ENCODE data around the gene MYCL.
"Not testable (repeated sequence)": the region's sequence is repeated elsewhere in the genome, so short reads cannot be mapped to it uniquely, and the experiment has no call there.

MYCL gene

DNA sequence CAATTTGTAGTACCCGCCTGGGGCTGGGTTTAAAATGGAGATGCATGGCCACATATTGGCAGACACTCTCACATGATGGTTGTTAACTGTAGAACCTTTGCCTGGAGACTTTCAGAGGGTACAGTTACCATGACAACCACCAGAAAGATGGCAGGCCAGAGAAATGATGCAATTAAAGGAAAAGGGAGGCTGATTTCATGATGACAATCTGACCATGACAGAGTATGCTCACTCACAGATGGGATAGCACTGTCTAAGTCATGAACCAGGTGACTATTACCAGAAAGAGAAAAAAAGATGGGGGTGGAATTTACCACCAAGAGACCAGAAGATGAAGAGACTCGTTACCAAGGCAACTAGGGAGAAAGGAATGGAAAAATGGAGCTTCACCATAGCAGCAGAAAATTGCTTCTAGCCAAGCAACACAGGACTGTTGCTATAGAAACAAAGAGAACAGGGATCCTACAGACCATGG, 14.9 kb downstream of the MYCL start:
- no peak for DNase-seq

DNA sequence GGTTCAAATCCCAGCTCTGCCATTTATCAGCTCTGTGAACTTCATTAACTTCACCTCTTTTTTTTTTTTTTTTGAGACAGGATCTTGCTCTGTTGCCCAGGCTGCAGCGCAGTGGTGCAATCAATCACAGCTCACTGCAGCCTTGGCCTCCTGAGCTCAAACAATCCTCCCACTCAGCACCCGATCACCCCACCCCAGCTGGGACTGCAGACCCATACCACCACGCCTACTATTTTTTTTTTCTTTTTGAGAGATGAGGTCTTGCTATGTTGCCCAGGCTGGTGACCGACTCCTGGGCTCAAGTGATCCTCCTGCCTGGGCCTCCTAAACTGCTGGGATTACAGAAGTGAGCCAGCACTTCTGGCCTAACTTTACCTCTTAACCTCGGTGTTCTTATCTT, 16.2 kb downstream of the MYCL start:
- no peak for DNase-seq

DNA sequence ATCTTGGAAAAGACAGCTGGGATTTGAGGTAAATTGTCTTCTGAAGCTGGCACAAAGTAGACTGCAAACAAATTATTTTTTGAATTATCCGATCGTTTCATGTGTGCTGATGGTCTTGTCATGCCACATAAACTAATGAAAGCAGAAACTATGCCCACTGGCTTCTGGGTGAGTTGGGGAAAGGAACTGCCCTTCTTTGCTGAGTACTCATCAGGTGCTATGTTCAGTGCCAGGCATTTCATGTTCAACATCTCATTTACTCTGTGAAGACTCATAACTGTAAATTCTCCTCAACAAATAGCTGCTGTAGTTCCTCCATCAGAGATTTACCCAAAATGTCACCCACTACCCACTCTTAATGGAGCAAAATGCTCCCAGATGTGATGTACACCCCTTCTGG, 19.6 kb downstream of the MYCL start:
- DNase-seq, result no peak

DNA sequence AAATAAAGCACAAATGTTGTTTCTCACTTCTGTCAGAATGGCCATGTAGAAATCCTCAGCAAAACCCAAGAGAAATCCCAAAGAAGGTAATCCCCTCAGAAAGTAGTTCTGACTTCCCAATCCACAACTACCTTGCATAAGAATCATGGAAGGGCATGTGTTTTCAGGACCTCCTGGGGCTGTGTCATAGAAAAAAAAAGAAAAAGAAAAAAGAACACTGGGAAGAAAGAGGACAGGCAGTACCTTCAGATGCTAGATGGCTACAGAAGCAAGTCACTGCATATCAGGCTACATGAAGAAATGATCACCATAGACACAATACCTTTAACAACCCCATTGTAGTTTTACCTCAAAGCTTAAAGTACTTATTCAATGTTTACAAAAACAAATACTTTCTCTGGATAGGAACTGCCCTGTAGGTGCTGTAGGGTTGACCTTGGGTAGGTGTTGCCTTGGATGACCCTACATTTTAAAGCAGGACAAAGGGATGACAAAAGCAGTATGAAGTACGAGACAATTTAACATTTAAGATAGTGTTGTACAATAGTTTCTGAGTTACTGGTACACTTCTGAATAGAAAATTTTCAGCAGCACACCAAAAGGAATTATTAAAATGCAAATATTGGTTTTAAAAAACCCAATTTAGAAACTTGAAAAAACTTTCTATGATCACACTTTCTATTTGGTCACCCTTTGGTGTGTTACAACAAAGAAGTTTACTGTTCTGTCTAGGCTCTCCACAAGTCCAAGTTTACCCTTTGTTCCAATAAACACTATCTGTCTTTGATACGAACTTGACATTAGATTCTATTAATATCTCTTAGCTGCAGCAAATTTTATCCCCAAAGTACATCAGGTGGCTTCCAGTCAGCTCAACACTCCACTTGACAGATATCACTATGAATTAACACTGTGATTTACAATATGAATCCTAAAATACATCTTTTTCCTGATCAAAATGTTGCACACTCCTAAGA, 23.4 kb downstream of the MYCL start:
- DNase-seq, result no peak

DNA sequence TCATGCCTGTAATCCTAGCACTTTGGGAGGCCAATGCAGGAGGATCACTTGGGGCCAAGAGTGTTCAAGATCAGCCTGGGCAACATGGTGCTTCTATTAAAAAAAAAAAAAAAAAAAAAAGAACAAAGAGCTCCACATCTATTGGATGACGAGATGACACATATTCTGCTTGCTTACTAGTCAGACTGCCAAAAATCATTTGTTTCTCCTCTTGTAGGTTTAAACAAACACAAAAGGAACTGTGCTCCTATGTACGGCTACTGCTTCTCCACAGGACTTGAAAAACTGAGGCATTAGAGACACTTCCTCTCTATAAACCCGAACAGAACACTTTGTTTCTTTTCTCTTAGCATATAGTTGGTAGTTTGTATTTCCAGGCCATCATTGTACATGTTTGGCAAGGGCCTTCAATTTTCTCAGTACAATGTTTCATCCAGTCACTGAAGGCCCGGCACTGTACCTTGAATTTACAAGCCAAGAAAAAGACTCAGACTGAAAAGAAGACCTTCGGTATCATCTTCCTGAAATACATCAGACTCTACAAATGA, 24.4 kb downstream of the MYCL start:
- DNase-seq, result no peak

DNA sequence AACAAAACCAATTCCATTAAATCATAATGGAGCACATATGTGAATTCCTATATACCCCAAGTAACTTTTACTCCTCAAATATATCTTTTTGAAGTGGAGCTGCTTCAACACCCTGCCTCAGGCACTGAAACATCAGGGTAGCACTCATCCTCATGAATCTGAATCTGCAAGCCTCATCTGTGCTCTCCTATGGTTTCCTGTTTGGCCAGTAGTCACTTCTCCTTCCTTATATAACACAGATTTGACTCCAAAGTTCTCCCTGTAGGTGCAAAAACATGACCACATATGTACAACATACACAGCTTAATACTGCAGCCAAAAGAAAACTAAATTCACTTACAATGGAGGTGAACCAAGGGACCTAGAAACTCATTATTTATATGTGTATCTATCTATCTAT, 25.6 kb downstream of the MYCL start:
- DNase-seq, result no peak

DNA sequence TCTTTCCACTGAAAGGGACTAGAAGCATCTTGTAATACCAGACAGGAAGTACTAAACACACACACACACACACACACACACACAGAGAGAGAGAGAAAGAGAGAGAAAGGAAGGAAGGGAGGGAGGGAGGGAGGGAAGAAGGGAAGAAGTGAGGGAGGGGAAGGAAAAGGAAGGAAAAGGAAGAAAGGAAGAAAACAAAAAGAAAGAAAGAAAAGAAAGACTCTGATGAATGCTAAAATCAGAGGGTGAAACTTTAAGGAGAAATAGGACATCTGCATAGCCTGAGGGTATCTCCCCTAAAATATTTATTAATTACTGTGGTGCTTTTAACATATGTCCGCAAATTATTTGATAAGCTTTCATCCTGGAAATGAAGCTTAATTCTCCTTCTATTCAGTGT, 29.0 kb downstream of the MYCL start:
- no peak for DNase-seq

DNA sequence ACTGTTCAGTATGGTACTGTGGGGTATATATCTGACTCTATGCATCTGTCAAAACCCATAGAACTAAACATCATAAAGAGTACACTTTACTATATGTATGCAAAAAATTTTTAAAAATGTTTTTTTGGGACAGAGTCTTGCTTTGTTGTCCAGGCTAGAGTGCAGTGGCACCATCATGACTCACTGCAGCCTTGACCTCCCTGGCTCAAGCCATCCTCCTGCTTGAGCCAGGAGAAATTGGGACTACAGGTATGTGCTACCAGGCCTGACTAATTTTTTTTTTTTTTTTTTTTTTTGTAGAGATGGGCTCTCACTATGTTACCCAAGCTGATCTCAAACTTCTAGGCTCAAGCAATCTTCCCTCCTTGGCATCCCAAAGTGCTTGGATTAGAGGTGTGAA, 29.9 kb downstream of the MYCL start:
- no peak for DNase-seq

DNA sequence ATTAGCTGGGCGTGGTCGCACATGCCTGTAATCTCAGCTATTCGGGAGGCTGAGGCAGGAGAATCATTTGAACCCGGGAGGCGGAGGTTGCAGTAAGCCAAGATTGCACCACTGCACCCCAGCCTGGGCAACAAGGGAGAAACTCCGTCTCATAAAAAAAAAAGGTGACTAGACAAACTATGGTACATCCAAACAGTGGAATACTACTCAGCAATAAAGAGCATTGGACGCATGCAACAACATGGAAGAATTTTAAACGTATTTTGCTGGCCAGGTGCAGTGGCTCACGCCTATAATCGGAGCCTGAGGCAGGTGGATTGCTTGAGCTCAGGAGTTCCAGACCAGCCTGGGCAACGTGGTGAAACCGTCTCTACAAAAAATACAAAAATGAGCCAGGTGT, 30.7 kb downstream of the MYCL start:
- not testable (repeated sequence) for DNase-seq

DNA sequence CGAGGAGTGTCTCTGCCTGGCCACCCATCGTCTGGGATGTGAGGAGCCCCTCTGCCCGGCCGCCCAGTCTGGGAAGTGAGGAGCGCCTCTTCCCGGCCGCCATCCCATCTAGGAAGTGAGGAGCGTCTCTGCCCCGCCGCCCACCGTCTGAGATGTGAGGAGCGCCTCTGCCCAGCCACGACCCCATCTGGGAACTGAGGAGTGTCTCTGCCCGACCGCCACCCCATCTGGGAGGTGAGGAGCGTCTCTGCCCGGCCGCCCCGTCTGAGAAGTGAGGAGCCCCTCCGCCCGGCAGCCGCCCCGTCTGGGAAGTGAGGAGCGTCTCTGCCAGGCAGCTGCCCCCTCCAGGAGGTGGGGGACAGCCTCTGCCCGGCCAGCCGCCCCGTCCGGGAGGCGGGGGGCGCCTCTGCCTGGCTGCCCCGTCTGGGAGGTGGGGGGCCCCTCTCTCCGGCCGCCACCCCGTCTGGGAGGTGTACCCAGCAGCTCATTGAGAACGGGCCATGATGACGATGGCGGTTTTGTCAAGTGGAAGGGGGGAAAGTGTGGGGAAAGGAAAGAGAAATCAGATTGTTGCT, 32.1 kb downstream of the MYCL start:
- not testable (repeated sequence) for DNase-seq

DNA sequence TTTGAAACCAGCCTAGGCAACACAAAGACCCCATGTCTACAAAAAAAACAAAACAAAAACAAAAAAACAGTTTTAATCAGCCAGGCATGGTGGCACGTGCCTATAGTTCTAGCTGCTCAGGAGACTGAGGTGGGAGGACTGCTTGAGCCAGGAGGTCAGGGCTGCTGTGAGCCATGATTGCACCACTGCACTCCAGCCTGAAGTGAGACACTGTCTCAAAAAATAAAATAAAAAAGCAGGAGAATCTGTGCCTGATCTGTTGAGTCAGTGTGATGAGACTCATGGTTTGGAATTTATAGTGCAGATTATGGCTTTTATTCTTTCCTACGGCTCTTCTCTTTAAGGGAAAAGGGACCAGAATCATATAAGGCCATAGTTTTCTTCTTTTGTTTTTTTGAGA, 35.0 kb downstream of the MYCL start:
- DNase-seq, result no peak

DNA sequence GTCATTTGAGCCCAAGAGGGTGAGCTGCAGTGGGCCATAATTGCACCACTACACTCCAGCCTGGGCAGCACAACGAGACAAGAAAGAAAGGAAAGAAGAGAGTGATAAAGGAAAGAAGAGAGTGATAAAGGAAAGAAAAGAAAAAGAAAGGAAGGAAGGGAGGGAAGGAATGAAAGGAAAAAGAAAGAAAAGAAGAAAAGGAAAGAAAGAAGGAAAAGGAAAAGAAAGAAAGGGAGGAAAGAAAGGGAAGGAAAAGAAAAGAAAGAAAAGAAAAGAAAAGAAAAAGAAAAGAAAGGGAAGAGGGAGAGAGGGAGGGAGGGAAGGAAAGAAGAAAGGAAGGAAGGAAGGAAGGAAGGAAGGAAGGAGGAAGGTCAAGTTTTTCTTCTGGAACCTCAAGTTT, 36.0 kb downstream of the MYCL start:
- DNase-seq, result no peak

DNA sequence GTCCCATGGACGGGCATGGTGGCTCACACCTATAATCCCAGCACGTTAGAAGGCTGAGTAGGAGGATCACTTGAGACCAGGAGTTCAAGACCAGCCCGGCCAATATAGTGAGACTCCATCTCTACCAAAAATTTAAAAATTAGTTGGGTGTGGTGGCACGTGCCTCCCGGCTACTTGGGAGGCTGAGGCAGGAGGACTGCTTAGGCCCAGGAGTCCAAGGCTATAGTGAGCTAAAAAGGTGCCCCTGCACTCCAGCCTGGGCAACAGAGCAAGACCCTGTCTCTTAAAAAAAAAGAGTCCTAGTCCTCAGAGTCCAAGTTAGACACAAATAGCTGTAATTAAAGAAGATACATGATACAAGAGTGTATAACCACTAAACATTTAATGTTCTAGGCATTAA, 38.5 kb downstream of the MYCL start:
- no peak for DNase-seq

DNA sequence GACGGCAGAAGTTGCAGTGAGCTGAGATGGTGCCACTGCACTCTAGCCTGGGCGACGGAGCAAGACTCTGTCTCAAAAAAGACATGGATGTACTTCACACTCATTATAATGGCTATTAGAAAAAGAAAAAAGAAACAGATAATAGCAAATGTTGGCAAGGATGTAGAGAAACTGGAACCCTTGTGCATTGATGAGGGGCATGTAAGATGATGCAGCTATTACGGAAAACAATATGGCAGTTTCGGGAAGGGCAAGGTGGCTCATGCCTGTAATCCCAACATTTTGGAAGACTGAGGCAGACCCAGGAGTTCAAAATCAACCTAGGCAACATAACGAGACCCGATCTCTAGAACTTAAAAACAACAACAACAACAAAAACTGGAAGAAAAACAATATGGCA, 40.7 kb downstream of the MYCL start:
- no peak for DNase-seq

DNA sequence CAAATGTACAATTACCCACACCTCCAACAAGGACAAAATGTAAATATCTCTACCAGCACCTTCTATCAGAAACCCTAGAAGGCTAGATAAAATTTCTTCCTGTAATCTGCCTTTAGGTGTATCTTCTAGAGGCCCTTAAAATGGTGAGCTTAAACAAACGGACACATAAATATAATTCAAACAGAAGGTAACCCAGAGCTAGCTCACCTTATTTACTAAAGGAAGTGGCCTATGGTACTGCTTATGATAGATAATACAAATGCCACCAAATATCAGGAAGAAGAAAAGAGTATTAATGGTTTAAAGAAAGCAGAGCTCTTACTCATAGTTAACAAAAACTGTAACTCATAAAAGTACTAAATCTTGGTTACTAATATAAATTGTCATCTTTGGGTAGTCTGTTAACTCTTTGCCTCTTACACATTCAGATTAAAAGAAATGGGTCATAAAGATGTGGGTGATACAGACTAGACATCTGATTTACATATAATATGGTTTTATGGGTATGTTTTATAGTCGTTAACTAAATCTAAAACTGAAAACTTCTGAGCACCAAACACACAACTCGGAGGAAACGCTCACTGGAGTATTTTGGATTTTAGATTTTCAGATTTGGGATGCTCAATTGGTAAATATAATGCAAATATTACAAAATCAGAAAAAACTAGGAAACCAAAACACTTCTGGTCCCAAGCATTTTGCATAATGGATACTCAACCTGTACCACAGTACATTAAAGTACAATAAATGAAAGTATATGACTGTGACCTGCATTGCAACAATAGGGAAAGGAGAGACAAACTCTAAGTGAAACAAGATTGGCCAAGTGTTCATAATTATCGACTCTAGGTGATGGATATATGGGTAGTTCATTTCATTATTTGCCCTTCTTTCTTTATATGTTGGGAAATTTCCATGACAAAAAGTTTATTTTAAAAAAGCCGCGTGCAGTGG, 41.6 kb downstream of the MYCL start:
- no peak for DNase-seq

DNA sequence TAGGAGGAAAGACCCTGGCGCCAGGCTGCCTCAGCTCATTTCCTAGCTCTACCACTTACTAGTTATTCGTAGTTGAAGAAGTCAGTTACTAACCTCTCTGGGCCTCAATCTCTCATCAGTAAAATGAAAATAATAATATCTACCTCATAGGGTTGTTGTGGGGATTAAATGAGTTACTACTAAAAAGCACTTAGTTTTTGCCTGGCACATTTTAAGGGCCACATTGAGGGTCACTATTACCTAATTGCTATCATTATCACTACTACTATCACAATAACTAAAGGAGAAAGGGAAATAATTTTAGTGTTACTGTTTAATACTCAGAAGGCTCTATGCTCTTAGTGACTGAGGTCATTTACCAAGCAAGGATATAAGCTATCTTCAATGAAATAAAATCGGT, 43.4 kb downstream of the MYCL start:
- DNase-seq, result no peak

DNA sequence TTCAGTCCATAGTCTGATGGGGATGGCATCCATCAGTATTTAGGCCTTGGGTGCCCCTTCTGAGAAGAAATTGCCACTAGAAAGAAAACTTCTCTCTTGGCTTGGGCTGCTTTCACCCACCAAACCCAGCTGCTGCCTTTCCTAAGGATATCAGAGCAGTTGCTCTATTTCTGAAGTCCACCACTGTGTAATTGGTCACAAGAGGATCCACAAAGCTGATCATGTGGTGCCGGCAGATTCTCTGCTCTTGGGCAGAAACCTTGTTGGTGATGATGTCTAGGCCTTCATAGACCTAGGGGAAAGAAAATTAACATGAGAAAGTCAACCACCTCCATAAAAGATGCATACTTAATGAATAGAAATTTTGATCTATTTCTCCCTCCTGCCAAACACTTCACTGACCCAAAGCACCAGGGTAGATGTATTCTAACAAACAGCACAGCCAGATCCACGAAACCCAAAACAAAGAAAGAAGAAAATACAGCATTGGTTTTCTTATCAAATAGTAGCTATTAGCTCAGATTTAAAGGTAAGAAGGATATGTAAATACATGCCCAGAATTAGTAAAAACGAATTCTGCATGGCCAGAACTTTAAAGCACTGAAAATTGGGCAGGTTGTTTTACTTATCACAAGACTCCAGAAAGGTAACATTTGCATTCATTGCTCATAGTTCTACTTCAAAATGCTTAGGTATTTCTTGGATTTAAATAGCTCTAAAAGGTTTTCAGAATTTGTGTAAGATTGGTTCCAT, 44.4 kb downstream of the MYCL start:
- no peak for DNase-seq

DNA sequence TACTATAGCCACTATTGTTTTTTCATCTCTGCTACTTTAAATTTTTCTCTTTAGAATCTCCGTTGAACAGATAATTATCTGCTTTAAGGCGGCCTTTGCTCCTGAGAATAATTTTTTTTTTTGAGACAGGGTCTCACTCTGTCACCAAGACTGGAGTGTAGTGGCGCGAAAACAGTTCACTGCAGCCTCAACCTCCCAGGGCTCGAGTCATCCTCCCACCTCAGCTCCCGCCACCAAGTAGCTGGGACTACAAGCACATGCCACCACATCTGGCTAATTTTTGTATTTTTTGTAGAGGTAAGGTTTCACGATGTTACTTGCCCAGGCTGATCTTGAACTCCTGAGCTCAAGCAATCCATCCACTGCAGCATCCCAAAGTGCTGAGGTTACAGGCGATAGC, 47.0 kb downstream of the MYCL start:
- DNase-seq, result no peak

DNA sequence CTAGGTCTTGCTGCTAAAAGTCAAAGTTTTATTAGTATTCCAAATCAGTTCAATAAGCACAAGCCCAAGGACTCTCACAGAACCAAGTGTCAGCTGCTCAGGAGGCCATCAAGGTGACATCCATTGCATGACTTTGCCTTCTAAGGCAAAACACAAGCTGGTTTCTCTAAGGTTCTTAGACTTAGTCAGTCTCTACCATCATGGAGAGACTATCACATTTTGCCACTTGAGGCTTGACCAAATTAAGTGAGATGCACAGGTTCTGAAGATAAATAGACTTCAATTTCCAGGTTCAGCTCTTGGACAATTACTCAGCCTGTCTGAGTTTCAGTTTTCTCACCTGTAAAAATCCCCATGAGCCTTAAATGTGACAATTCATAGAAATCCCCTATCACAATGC, 47.4 kb downstream of the MYCL start:
- no peak for DNase-seq

DNA sequence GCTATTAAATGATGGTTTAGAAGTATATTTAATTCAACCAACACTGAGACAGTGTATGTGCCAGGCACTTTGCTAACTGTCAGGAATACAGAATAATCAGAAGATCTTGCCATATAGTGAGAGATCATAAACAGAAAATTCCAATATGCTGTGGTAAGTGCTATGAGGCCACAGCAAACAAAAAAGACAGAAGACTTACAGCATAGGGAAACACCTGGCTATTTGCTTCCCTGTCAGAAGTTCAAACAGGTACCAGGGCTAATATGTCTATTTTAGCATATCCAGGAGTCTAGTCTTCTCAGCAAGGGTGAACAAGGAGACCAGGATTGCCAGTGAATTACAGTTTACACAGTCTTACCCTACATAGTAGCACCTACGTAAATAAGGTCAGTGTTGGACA, 48.8 kb downstream of the MYCL start:
- no peak for DNase-seq

DNA sequence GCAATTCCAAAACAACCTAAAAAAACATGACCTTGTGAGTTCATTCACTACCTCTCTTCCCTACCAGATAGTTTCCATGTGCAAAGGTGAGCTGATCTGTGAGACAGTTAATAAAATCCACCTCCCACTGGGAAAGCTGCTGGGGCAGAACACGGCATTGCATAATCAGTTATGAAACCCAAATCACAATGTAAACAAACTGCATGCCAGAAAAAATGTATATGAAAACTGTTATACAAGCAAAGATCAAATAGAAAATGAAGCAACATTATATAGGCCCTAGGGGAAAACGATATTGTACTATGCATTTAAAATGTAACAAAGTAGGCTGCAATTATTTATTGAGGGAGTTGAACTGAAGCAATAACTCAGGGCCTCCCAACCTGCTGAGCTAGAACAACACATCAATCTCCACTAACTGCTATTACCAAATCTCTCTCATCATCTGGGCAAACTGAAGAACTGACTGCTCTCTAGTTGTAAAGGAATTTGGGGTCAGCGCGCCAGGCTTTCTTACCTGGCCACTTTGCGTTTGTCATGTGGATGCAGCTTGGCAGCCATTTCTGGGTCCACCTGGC, 49.4 kb downstream of the MYCL start:
- no peak for DNase-seq

Data from NCI-H2081 treated with DMSO at 0.1 percent for 48 hours (cell line).